Spleen (tissue), 7 donors: ENCODE measurements around the gene IL1B.

ENCODE experiments used
- POLR2A ChIP-seq, 3 donors: fragments of 450-650 bp; IDR thresholded peaks; one replicate each; pipeline ENCODE4 v1.5.1; 2017; ENCODE audit warnings: antibody characterized with exemption in 3 of 3, mild to moderate bottlenecking in 1 of 3
- TF ChIP-seq, protein P1 (sequence below), 11 experiments: fragments of 200-600 bp in 7 of 11; fragments of 450-650 bp in 4 of 11; sonication (generic) in 4 of 11; IDR thresholded peaks in 8 of 11; conservative IDR thresholded peaks in 3 of 11; 1 replicate in 7 of 11; 2 replicates in 4 of 11; pipeline versions ENCODE4 v1.4.0 to v1.8.0; 2016 to 2021; ENCODE audit warnings: antibody characterized with exemption in 11 of 11, inconsistent platforms in 4 of 11, mild to moderate bottlenecking in 1 of 11
- donor health status: DM: no; HTN: no; CAD: no; lungs with moderate emphysema.
- donor health status: DM: no; HTN: no; CAD: no.
- donor health status: DM: no; HTN: no; CAD: no.

DNA sequence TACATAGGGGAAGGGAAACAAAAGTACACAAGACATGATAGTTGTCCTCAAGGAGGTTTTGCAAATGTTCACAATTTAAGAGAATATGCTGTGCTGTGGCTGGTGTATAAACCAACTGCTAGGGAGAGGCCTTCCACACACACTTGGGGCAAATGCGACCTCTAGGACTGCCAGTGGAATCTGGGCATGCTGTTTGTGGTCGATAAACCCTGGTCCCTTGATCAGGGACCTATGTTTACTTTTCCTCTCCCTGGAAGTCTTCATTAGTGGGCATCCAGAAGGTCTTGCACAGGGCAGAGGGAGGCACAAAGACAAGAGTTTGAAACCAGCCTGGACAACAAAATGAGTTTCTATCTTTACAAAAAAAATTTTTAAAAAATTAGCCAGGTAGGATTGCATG is 7.3 kb upstream of the IL1B start:
- TF ChIP-seq, protein P1, sequence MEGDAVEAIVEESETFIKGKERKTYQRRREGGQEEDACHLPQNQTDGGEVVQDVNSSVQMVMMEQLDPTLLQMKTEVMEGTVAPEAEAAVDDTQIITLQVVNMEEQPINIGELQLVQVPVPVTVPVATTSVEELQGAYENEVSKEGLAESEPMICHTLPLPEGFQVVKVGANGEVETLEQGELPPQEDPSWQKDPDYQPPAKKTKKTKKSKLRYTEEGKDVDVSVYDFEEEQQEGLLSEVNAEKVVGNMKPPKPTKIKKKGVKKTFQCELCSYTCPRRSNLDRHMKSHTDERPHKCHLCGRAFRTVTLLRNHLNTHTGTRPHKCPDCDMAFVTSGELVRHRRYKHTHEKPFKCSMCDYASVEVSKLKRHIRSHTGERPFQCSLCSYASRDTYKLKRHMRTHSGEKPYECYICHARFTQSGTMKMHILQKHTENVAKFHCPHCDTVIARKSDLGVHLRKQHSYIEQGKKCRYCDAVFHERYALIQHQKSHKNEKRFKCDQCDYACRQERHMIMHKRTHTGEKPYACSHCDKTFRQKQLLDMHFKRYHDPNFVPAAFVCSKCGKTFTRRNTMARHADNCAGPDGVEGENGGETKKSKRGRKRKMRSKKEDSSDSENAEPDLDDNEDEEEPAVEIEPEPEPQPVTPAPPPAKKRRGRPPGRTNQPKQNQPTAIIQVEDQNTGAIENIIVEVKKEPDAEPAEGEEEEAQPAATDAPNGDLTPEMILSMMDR (IDR thresholded peaks at IDR 0.05 in 8 of 11, conservative IDR thresholded peaks at IDR 0.05 in 3 of 11) = no peak
- no peak for TF ChIP-seq POLR2A (IDR thresholded peaks at IDR 0.05)
